Measurements from ENCODE around the gene ZNHIT2. TPM values are rescaled to one million over a fixed set of nuclear protein-coding genes. Genes with fewer than 3 reads are reported as not detected.

ZNHIT2 gene
- total RNA-seq, 6 experiments from 2014 or later, result 4.9 to 15.7 (median 6.2) TPM

DNA sequence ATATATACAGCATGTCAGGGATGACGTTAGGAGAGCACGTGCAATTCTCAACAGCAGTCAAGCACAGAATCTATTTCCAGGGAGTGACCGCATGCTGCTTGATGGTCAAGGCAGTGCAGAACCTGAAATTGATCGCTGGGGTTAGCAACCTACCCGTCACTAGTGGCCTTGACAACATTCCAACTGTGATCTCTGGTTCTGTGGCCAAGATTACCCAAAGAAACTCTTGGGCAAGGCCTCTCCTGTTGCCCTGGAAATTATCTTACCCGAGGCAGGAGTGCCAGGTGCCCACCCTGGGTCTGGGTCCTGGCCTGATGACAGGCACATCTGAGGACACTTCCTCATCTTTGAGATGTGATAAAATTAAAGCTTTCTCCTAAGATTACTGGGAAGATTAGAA lies 3.7 kb downstream of the ZNHIT2 start:
- ATAC-seq (peak in 2 of 4 donors; percentile 2 to 4), DNase-seq (peak in 1 of 3 donors; percentile 82)
- Histone ChIP-seq H3K27ac (peak overlapping the region; percentile 64 to 93 (median 69)), H3K36me3 (peaks cover 0 to 5% (median 1%) of the 10 kb centered on the region in 4 donors), H3K27me3 (no peaks in the 10 kb centered on the region), H3K4me3 (no peak overlapping the region), H3K9me3 (no peaks in the 10 kb centered on the region), H3K4me1 (peaks cover 0 to 44% (median 26%) of the 10 kb centered on the region in 4 donors)
- TF ChIP-seq, protein P1, sequence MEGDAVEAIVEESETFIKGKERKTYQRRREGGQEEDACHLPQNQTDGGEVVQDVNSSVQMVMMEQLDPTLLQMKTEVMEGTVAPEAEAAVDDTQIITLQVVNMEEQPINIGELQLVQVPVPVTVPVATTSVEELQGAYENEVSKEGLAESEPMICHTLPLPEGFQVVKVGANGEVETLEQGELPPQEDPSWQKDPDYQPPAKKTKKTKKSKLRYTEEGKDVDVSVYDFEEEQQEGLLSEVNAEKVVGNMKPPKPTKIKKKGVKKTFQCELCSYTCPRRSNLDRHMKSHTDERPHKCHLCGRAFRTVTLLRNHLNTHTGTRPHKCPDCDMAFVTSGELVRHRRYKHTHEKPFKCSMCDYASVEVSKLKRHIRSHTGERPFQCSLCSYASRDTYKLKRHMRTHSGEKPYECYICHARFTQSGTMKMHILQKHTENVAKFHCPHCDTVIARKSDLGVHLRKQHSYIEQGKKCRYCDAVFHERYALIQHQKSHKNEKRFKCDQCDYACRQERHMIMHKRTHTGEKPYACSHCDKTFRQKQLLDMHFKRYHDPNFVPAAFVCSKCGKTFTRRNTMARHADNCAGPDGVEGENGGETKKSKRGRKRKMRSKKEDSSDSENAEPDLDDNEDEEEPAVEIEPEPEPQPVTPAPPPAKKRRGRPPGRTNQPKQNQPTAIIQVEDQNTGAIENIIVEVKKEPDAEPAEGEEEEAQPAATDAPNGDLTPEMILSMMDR (IDR thresholded peaks at IDR 0.05), result no peak
- TF ChIP-seq POLR2A (IDR thresholded peaks at IDR 0.05), result no peak
- WGBS (ENCODE audit: insufficient coverage, low coverage, low lambda C conversion rate, missing lambda C conversion rate), result 16% methylated on average over 6 of the region's 6 CpGs
- intact Hi-C loops (cut with DNase I), result loop anchor here in 1 of 2 donors (5.0 kb wide), 1 partner anchor 143 kb away; no protein-coding TSS in a partner anchor

DNA sequence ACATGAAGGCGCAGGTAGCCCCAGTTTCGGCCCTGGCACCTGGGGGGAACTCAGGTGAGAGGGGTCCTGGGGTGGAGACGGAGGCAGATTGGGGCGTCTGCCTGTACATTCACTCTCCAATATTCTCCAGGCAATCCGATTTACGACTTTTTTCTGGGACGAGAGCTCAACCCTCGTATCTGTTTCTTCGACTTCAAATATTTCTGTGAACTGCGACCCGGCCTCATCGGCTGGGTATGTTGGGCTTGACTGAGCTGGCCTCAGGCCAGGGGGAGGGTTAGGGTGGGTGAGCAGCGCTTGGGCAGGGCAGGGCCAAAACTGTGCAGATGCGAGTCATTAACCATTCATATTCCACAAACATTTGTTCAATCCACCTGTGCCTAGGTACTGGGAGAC lies 4.1 kb downstream of the ZNHIT2 start:
- H3K9me3 ChIP-seq, result no peaks in the 10 kb centered on the region
- peaks cover 0 to 4% (median 1%) of the 10 kb centered on the region in 4 donors for H3K36me3 ChIP-seq
- no peak for ATAC-seq
- intact Hi-C loops (cut with DNase I), result loop anchor here in 1 of 2 donors (5.0 kb wide), 1 partner anchor 144 kb away; no protein-coding TSS in a partner anchor
- H3K4me3 ChIP-seq, result peak overlapping the region in 2 of 3 donors; percentile 54 to 62
- WGBS (ENCODE audit: insufficient coverage, low coverage, low lambda C conversion rate, missing lambda C conversion rate), result 9% methylated on average over 14 of the region's 14 CpGs
- H3K27me3 ChIP-seq, result no peaks in the 10 kb centered on the region
- TF ChIP-seq, protein P1 (IDR thresholded peaks at IDR 0.05), result no peak
- TF ChIP-seq POLR2A (IDR thresholded peaks at IDR 0.05), result no peak
- peaks cover 0 to 44% (median 26%) of the 10 kb centered on the region in 4 donors for H3K4me1 ChIP-seq
- DNase-seq, result no peak
- peak overlapping the region; percentile 64 to 93 (median 69) for H3K27ac ChIP-seq

DNA sequence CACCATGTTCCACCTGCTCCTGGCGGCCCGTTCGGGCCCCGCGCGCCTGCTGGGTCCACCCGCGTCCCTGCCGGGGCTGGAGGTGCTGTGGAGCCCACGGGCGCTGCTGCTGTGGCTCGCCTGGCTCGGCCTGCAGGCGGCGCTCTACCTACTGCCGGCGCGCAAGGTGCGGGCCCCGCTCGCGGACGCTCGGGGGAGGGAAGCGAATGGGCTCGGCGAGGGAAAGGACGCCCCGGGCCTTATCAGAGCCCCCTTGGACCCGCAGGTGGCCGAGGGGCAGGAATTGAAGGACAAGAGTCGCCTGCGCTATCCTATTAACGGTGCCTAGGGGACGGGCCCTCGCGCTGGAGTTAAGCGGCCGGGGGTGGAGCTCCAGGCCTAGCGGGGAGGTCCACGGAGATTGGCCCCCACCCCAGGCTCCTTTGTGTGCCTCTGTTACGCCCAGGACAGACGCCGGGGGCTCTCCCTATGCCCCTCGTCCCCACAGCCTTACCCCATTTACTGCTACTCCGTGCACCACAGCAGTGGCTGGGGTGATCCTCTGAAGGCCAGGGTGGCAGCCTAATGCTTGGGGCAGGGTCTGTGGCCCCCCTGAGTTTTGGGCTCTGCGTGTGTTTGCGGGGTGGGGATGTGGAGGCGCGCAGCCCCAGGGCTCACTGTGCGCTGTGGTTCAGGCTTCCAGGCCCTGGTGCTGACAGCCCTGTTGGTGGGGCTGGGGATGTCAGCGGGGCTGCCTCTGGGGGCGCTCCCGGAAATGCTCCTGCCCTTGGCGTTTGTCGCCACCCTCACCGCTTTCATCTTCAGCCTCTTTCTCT lies 4.7 kb downstream of the ZNHIT2 start:
- TF ChIP-seq, protein P1 (IDR thresholded peaks at IDR 0.05), result peak; percentile 85 to 97 (median 91)
- TF ChIP-seq POLR2A (IDR thresholded peaks at IDR 0.05), result peak; percentile 15
- H3K4me1 ChIP-seq, result peaks cover 0 to 44% (median 24%) of the 10 kb centered on the region in 4 donors
- H3K4me3 ChIP-seq, result peak overlapping the region; percentile 54 to 62 (median 54)
- peak overlapping the region; percentile 64 to 93 (median 69) for H3K27ac ChIP-seq
- H3K27me3 ChIP-seq, result no peaks in the 10 kb centered on the region
- intact Hi-C loops (cut with DNase I), result loop anchor here in 1 of 2 donors (5.0 kb wide), 1 partner anchor 145 kb away; no protein-coding TSS in a partner anchor
- 0% methylated on average over 4 of the region's 57 CpGs for WGBS (ENCODE audit: insufficient coverage, low coverage, low lambda C conversion rate, missing lambda C conversion rate)
- DNase-seq (peak; percentile 73 to 82 (median 75)), ATAC-seq (peak; percentile 38 to 64 (median 44))
- no peaks in the 10 kb centered on the region for H3K9me3 ChIP-seq
- peaks cover 0 to 7% (median 3%) of the 10 kb centered on the region in 4 donors for H3K36me3 ChIP-seq

DNA sequence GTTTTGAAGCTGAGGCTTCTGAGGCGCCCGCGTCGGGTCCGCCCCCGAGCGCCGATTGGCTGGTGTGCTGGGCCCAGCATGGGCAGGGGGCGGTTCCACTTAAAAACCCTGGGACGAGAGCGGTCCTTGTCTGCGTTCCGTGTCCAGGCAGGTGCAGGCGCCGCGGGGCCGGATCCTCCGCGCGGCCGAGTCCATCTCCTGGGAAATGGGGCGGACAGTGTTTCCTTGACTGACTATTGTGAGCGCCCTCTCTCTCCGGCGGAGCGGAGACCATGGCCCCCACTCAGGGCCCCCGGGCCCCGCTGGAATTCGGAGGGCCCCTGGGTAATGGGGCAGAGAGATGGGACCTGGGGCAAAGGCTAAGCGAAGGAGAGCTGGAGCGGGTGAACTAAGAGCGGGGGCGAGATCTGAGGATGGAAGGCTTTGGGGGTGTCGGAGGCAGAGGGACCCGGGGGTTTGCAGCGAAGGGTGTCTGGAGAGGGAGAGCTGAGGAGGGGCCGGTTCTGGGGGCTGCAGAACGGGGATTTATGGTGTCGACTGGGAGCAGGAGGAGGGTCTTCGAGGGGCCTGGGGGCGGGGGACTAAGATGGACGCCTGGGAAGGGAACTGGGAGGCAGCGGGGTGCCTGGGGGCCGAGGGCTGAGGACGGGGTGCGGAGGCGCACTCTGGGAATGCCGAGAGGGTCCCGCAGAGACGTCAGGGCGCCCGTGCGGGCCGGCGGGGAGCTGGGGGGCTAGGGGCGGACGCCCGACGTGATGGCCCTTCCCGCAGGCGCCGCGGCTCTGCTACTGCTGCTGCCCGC lies 5.6 kb downstream of the ZNHIT2 start, which contains the start of gene TM7SF2:
Gene TM7SF2 (plus strand): TSS at position 129 of the 802 bp plus-strand sequence. CDS start 144 bp downstream, at position 273.
- Histone ChIP-seq H3K4me1 (peaks cover 0 to 44% (median 24%) of the 10 kb centered on the region in 4 donors), H3K36me3 (peaks cover 0 to 9% (median 3%) of the 10 kb centered on the region in 4 donors), H3K27me3 (no peaks in the 10 kb centered on the region), H3K9me3 (no peaks in the 10 kb centered on the region), H3K27ac (peak within 1 kb of the TSS; percentile 28 to 93 (median 69)), H3K4me3 (peak within 1 kb of the TSS; percentile 54 to 62 (median 54))
- 0% methylated on average over 17 of the region's 64 CpGs for WGBS (ENCODE audit: insufficient coverage, low coverage, low lambda C conversion rate, missing lambda C conversion rate)
- DNase-seq, result peak; percentile 98 to 99 (median 98)
- peak; percentile 80 to 89 (median 84) for ATAC-seq
- intact Hi-C loops (cut with DNase I), result loop anchor here in 1 of 2 donors (5.0 kb wide), 1 partner anchor 145 kb away; no protein-coding TSS in a partner anchor
- TF ChIP-seq, protein P1 (IDR thresholded peaks at IDR 0.05), result no peak
- peak; percentile 96 for TF ChIP-seq POLR2A (IDR thresholded peaks at IDR 0.05)
